Cardiac fibroblast (primary cell): ENCODE measurements around the gene TTYH1.

Experiments used
- DNase-seq, 2 donors: peaks; one replicate each; pipeline versions ENCODE4 v3.0.0 to v3.0.0-alpha.2; 2010; ENCODE audit warnings: low read depth in 2 of 2
- H3K4me3 ChIP-seq, 2 donors: replicated peaks in 1 of 2; 1 replicate in 1 of 2; 2 replicates in 1 of 2; pipeline ENCODE4 v1.5.1; 2011; ENCODE audit warnings: low read depth in 2 of 2, low read length in 2 of 2, mild to moderate bottlenecking in 2 of 2, moderate library complexity in 1 of 2
- CTCF ChIP-seq: IDR thresholded peaks from one replicate; pipeline ENCODE4 v1.5.1; 2011; ENCODE audit warnings: low read depth, mild to moderate bottlenecking, low read length, inconsistent platforms

Gene TTYH1

GRCh38 chr19:54430306-54431254 is 15.3 kb downstream of the TTYH1 start:
- DNase-seq = peak; percentile 30 to 46
- no peak for TF ChIP-seq CTCF
- H3K4me3 ChIP-seq = peak overlapping the region; percentile 30 to 39

GRCh38 chr19:54431255-54431838 is 16.1 kb downstream of the TTYH1 start:
- peak in 1 of 2 donors; percentile 57 for DNase-seq
- no peak for TF ChIP-seq CTCF

GRCh38 chr19:54432144-54432738 is 17.0 kb downstream of the TTYH1 start:
- DNase-seq = no peak
- no peak for TF ChIP-seq CTCF
- no peak overlapping the region for H3K4me3 ChIP-seq

More at GRCh38 chr19:54431255-54431838, 16.1 kb downstream of the TTYH1 start:
- no peak overlapping the region for H3K4me3 ChIP-seq

- no peak for TF ChIP-seq CTCF
- H3K4me3 ChIP-seq = no peak overlapping the region
- DNase-seq = no peak
These were observed 18.4 kb downstream of the TTYH1 start for GRCh38 chr19:54433697-54434096.

- no peak for DNase-seq
- TF ChIP-seq CTCF = no peak
- no peak overlapping the region for H3K4me3 ChIP-seq
These were observed 19.0 kb downstream of the TTYH1 start for GRCh38 chr19:54434112-54434872.

- no peak for DNase-seq
- no peak for TF ChIP-seq CTCF
- H3K4me3 ChIP-seq = no peak overlapping the region
These were observed 19.6 kb downstream of the TTYH1 start for GRCh38 chr19:54434873-54435214.
